Activated CD4-positive, alpha-beta T cell treated with anti-CD3 and anti-CD28 coated beads for 36 hours (primary cell): Measurements from ENCODE around the gene SGCD. TPM values are rescaled to one million over a fixed set of nuclear protein-coding genes. Genes with fewer than 3 reads are reported as not detected.
A peak's percentile ranks its signal among the peaks of the same experiment; 100 is the strongest.
"Not testable (repeated sequence)": the region's sequence is repeated elsewhere in the genome, so short reads cannot be mapped to it uniquely, and the experiment has no call there.

Experiments
- ATAC-seq: fragments of 200-7000 bp; cut with Tn5 transposase; one replicate; pipeline ENCODE4 v1.10.0; 2021; ENCODE audit warnings: mild to moderate bottlenecking, moderate library complexity
- CTCF ChIA-PET: fragments of 350-600 bp; sonication (Branson Sonifier 250); formaldehyde crosslinking; loops from one replicate; lab custom pipeline; 2021; ENCODE audit warnings: antibody characterized with exemption; lab: Charles Lee
- POLR2A ChIA-PET: fragments of 350-600 bp; sonication (Branson Sonifier 250); formaldehyde crosslinking; loops from one replicate; lab custom pipeline; 2021; ENCODE audit warnings: antibody characterized with exemption, inconsistent platforms; lab: Charles Lee
- DNase-seq: peaks from one replicate; pipeline ENCODE4 v3.0.0-alpha.2; 2020
- H3K27ac Mint-ChIP-seq: one replicate; pipeline ENCODE4 v1.8.0; 2021; ENCODE audit warnings: mixed read lengths
- H3K27me3 Mint-ChIP-seq: one replicate; pipeline ENCODE4 v1.8.0; 2021; ENCODE audit warnings: mixed read lengths
- H3K36me3 Mint-ChIP-seq: one replicate; pipeline ENCODE4 v1.8.0; 2021; ENCODE audit warnings: low read depth, mixed read lengths
- H3K4me1 Mint-ChIP-seq: one replicate; pipeline ENCODE4 v1.8.0; 2021; ENCODE audit warnings: mixed read lengths
- H3K4me3 Mint-ChIP-seq: one replicate; pipeline ENCODE4 v1.8.0; 2021; ENCODE audit warnings: mild to moderate bottlenecking, moderate library complexity, mixed read lengths
- H3K9me3 Mint-ChIP-seq: one replicate; pipeline ENCODE4 v1.8.0; 2021; ENCODE audit warnings: low read depth, mixed read lengths
- intact Hi-C, 2 experiments: fragments of 100-400 bp; cut with DNase I in 1 of 2; cut with micrococcal nuclease in 1 of 2; formaldehyde crosslinking; loops; one replicate each; pipeline versions ENCODE4 v1.14.2 to v1.15.1; 2022 to 2024; cut with DNase I, micrococcal nuclease
- total RNA-seq, 2 experiments: library from RNA; stranded (reverse); gene quantifications; one replicate each; pipeline ENCODE4 v1.2.3, GENCODE V29; 2021

The SGCD gene
- total RNA-seq, 2 experiments from 2014 or later = not detected

- intact Hi-C loops = no loop called here
- DNase-seq (no peak), ATAC-seq (no peak)
- ChIA-PET POLR2A (no interaction called here), CTCF (no interaction called here)
- Mint-ChIP-seq H3K4me3 (no peak overlapping the region), H3K36me3 (no peaks in the 10 kb centered on the region), H3K4me1 (no peaks in the 10 kb centered on the region), H3K27me3 (peaks cover 11% of the 10 kb centered on the region), H3K27ac (no peak overlapping the region), H3K9me3 (no peaks in the 10 kb centered on the region)
Measured at GRCh38 chr5:156641686-156642085, 314.7 kb downstream of the SGCD start.

GRCh38 chr5:156647034-156647451 is 320.1 kb downstream of the SGCD start:
- Mint-ChIP-seq H3K9me3 (no peaks in the 10 kb centered on the region), H3K27me3 (peaks cover 11% of the 10 kb centered on the region), H3K4me3 (no peak overlapping the region), H3K27ac (no peak overlapping the region), H3K36me3 (no peaks in the 10 kb centered on the region), H3K4me1 (no peaks in the 10 kb centered on the region)
- ATAC-seq = no peak
- ChIA-PET POLR2A (no interaction called here), CTCF (no interaction called here)
- DNase-seq = no peak
- intact Hi-C loops = no loop called here

GRCh38 chr5:156654444-156654843 is 327.5 kb downstream of the SGCD start:
- ChIA-PET POLR2A (no interaction called here), CTCF (no interaction called here)
- Mint-ChIP-seq H3K36me3 (no peaks in the 10 kb centered on the region), H3K27ac (no peak overlapping the region), H3K4me1 (no peaks in the 10 kb centered on the region), H3K27me3 (peaks cover 14% of the 10 kb centered on the region), H3K4me3 (no peak overlapping the region), H3K9me3 (no peaks in the 10 kb centered on the region)
- no peak for DNase-seq
- ATAC-seq = no peak
- intact Hi-C loops = no loop called here

DNA sequence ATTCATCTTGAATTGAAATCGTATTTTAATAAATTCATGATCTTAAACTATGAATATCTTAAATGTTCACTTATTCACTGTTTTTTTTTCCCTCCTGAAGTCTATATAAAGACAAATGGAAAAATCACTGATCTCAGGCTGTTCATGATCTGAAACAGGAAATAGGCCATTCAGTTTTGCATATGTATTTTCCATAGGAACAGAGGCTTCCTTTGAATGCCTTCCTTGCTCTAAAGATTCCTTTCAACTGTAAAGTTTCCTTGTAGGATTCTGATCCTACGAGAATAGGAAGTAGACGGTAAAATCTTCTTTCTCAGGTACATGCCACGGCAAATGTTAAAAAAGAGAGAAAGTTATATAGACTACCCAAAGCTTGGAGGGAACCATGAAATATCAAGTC is 328.8 kb downstream of the SGCD start:
- Mint-ChIP-seq H3K4me3 (no peak overlapping the region), H3K27me3 (peaks cover 9% of the 10 kb centered on the region), H3K4me1 (no peaks in the 10 kb centered on the region), H3K9me3 (no peaks in the 10 kb centered on the region), H3K36me3 (no peaks in the 10 kb centered on the region), H3K27ac (no peak overlapping the region)
- ChIA-PET CTCF (no interaction called here), POLR2A (no interaction called here)
- DNase-seq (no peak), ATAC-seq (no peak)
- intact Hi-C loops = no loop called here

- peak; percentile 23 for DNase-seq
- POLR2A ChIA-PET, ATAC-seq, H3K9me3 Mint-ChIP-seq, H3K36me3 Mint-ChIP-seq, intact Hi-C loops, H3K4me3 Mint-ChIP-seq, H3K27me3 Mint-ChIP-seq, H3K27ac Mint-ChIP-seq, H3K4me1 Mint-ChIP-seq, CTCF ChIA-PET: not testable (repeated sequence)
Measured at GRCh38 chr5:156664832-156665231, 337.9 kb downstream of the SGCD start.

DNA sequence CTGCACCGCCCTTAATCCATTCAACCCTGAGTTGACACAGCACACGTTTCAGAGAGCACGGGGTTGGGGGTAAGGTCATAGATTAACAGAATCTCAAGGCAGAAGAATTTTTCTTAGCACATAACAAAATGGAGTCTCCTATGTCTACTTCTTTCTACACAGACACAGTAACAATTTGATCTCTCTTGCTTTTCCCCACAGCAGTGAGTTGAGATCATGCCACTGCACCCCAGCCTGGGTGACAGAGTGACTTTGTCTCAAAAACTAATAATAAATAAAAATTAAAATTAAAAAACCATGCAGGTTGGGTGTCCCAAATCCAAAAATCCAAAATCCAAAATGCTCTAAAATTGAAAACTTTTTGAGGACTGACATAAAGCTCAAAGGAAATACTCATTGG is 339.7 kb downstream of the SGCD start:
- H3K9me3 Mint-ChIP-seq, intact Hi-C loops, DNase-seq, H3K27me3 Mint-ChIP-seq, H3K36me3 Mint-ChIP-seq, H3K4me1 Mint-ChIP-seq, H3K27ac Mint-ChIP-seq, ATAC-seq, H3K4me3 Mint-ChIP-seq: not testable (repeated sequence)
- POLR2A ChIA-PET = interaction anchor here (0.7 kb wide), 1 partner anchor 249 kb away, joined by 3 read pairs; no protein-coding TSS in a partner anchor
- CTCF ChIA-PET = interaction anchor here (0.6 to 1.1 kb wide), 2 partner anchors 149 to 1509 kb away, joined by 3 read pairs; no protein-coding TSS in a partner anchor

DNA sequence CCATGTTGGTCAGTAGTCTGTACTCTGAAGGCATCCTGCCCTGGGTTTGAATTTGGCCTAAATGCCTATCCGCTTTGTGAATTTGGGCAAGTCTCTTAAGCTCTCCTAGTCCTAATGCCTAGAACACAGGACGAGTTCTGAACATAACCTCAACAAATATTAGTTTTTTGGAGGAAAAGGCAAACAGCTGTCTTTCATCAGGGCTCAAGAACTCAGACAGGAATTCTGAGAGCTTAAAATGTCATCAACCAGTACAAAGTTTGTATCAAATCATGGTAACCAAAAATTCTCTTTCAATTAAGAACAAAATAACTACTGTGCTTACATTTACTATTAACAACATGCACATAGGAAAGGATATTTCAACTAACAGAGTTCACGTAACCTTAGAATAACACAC is 340.7 kb downstream of the SGCD start:
- Mint-ChIP-seq H3K36me3 (no peaks in the 10 kb centered on the region), H3K9me3 (no peaks in the 10 kb centered on the region), H3K27me3 (peaks cover 4% of the 10 kb centered on the region), H3K4me1 (no peaks in the 10 kb centered on the region), H3K4me3 (no peak overlapping the region), H3K27ac (no peak overlapping the region)
- DNase-seq (no peak), ATAC-seq (no peak)
- intact Hi-C loops = no loop called here
- CTCF ChIA-PET = interaction anchor here (1.1 kb wide), 1 partner anchor 148 kb away, joined by 3 read pairs; no protein-coding TSS in a partner anchor
- POLR2A ChIA-PET = interaction anchor here (0.6 to 0.7 kb wide), 2 partner anchors 248 to 261 kb away, joined by 3 read pairs; no protein-coding TSS in a partner anchor

GRCh38 chr5:156669416-156669815 is 342.5 kb downstream of the SGCD start:
- CTCF ChIA-PET = no interaction called here
- H3K4me3 Mint-ChIP-seq = no peak overlapping the region
- DNase-seq (no peak), ATAC-seq (no peak)
- intact Hi-C loops = no loop called here
- H3K9me3 Mint-ChIP-seq = no peaks in the 10 kb centered on the region
- no peaks in the 10 kb centered on the region for H3K4me1 Mint-ChIP-seq
- POLR2A ChIA-PET = no interaction called here
- no peaks in the 10 kb centered on the region for H3K36me3 Mint-ChIP-seq
- H3K27ac Mint-ChIP-seq = no peak overlapping the region
- H3K27me3 Mint-ChIP-seq = peaks cover 4% of the 10 kb centered on the region

GRCh38 chr5:156670615-156671014 is 343.7 kb downstream of the SGCD start:
- Mint-ChIP-seq H3K9me3 (no peaks in the 10 kb centered on the region), H3K27me3 (peaks cover 4% of the 10 kb centered on the region), H3K36me3 (no peaks in the 10 kb centered on the region), H3K4me3 (no peak overlapping the region), H3K4me1 (no peaks in the 10 kb centered on the region), H3K27ac (no peak overlapping the region)
- intact Hi-C loops = no loop called here
- ChIA-PET POLR2A (no interaction called here), CTCF (interaction anchor here (0.8 kb wide), 1 partner anchor 13 kb away, joined by 3 read pairs; no protein-coding TSS in a partner anchor)
- no peak for ATAC-seq
- no peak for DNase-seq

GRCh38 chr5:156675395-156675794 is 348.4 kb downstream of the SGCD start:
- POLR2A ChIA-PET = no interaction called here
- no peak for ATAC-seq
- Mint-ChIP-seq H3K27me3 (peaks cover 5% of the 10 kb centered on the region), H3K4me1 (no peaks in the 10 kb centered on the region), H3K27ac (no peak overlapping the region), H3K9me3 (no peaks in the 10 kb centered on the region), H3K4me3 (no peak overlapping the region), H3K36me3 (no peaks in the 10 kb centered on the region)
- CTCF ChIA-PET = no interaction called here
- DNase-seq = no peak
- intact Hi-C loops = loop anchor here in 1 of 2 experiments (2.0 kb wide), 1 partner anchor 23 kb away; no protein-coding TSS in a partner anchor

GRCh38 chr5:156677963-156678362 is 351.0 kb downstream of the SGCD start:
- Mint-ChIP-seq H3K27ac (no peak overlapping the region), H3K4me1 (no peaks in the 10 kb centered on the region), H3K36me3 (no peaks in the 10 kb centered on the region), H3K9me3 (no peaks in the 10 kb centered on the region), H3K27me3 (peaks cover 13% of the 10 kb centered on the region), H3K4me3 (no peak overlapping the region)
- POLR2A ChIA-PET = no interaction called here
- ATAC-seq (no peak), DNase-seq (no peak)
- CTCF ChIA-PET = no interaction called here
- intact Hi-C loops = no loop called here

- DNase-seq (no peak), ATAC-seq (no peak)
- no peak overlapping the region for H3K4me3 Mint-ChIP-seq
- ChIA-PET POLR2A (no interaction called here), CTCF (no interaction called here)
- no peaks in the 10 kb centered on the region for H3K4me1 Mint-ChIP-seq
- H3K27ac Mint-ChIP-seq = no peak overlapping the region
- peaks cover 13% of the 10 kb centered on the region for H3K27me3 Mint-ChIP-seq
- H3K9me3 Mint-ChIP-seq = no peaks in the 10 kb centered on the region
- intact Hi-C loops = no loop called here
- no peaks in the 10 kb centered on the region for H3K36me3 Mint-ChIP-seq
Measured at GRCh38 chr5:156678484-156678883, 351.5 kb downstream of the SGCD start.
